Measurements from ENCODE around the gene UPK2.

DNA sequence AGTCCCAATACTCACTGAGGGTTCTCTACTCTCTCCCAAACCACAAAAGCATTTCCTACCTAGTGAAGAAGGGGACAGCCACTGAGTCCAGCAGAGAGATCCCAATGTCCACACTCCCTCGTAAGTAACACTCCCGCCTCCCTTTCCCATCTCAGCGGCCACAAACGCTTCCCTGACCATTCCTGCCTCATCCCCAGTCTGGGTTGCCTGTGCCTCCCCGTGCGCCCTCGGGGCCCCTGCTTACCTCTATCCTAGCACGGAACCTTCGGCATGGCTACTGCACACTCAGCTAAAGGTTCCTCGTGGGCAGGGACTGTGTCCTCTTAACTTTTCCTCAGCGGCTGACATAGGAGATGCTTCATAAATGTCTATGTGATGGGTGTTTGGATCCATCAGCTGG is 1.5 kb downstream of the UPK2 start:
- TF ChIP-seq SUZ12 (IDR thresholded peaks at IDR 0.05; ENCODE audit: extremely low read depth, insufficient read depth, insufficient read length), result no peak
- TF ChIP-seq ZNF274 (IDR thresholded peaks at IDR 0.05; ENCODE audit: low read depth, low read length), result no peak
